HG03457 (cell line): Measurements from ENCODE around the gene MRPL38.

Experiments
- ATAC-seq: cut with Tn5 transposase; IDR thresholded peaks from one replicate; pipeline ENCODE4 v1.9.1; 2021; ENCODE audit warnings: moderate number of reproducible peaks; ENCODE audit not compliant: unreplicated experiment

The MRPL38 gene

DNA sequence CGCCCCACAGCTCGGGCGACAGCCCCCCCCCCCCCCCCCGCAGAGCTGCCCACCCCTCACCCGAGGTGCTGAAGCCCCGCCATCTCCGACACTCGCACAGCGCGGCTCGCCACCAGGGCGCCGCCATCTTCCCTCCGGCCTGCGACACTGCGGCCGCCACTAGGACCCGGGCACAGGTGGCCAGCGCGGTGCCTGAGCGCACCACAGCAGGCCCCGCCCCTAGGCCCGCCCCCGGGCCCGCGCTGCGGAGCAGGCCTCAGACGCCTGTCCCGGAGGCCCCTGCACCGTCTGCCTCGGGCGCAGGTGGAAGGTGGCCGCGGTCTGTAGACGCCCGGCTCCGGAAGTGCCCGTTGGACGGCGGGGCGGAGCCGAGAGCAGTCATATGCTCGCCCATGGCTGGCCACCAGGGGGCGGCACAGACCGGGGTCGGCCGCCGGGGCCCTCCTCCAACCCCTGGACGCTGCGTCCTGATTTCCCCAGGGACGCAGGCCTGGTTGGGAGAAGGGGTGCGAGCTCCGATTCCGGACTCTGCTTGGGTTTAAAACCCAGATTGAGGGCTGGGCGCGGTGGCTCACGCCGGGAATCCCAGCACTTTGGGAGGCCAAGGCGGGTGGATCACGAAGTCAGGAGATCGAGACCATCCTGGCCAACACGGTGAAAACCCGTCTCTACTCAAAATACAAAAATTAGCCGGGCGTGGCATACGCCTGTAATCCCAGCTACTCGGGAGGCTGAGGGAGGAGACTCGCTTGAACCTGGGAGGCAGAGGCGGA lies at the start of gene MRPL38:
TSS of gene MRPL38 (minus strand) at position 136 of the 773 bp plus-strand sequence. CDS start at position 127, 9 bp downstream.
- peak; percentile 85 for ATAC-seq

- ATAC-seq: no peak
Measured at GRCh38 chr17:75950855-75951554, 46.3 kb upstream of the MRPL38 start.

DNA sequence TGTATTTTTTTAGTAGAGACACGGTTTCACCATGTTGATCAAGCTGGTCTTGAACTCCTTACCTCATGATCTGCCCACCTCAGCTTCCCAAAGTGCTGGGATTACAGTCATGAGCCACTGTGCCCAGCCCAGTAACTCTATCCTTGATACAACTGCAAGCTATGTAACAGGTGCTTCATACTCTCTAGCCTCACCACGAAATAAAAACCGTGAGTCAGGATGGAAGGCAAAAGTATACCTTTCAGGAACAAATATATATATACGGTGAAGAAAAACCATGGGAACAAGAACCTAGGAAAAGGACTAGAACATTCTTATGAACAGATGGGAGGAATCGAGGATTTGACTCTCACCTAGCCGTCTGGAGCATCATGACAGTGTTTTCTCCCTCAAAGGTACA lies 45.7 kb upstream of the MRPL38 start:
- ATAC-seq: no peak

DNA sequence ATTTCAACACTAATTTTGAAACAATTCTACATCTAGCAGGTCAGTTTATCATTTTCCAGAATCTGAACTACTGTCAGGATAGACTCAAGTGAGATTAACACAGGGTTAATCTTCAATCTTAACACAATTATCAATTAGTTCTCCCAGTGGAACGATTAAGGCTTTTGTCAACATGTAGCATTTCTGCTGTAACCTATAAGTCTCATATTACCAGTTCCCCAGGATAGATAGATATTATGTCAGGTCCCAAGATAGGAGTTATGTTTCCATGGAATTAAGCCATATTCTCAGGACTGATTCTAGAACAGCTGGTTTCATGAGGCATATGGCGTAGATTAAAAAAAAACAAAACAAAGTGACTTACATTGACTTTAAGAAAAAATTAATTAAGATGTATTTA lies 40.5 kb upstream of the MRPL38 start:
- ATAC-seq: no peak

DNA sequence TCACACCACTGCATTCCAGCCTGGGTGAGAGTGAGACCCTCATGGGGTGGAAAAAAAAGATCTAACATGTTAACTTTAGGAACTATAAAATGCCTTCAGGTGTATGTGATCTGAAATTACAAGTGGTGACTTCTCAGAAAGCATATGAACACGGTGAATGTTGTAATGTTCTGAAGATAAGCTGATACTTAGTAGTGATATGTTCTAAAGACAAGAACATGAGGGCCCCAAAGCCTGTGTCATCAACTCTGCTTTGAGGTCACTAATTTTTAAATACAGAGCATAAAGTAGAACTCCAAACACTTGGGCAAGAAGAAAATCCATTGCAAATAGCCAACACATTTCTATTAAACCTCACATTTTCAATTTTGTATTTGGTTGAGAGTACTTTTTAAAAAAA lies 38.8 kb upstream of the MRPL38 start:
- ATAC-seq: no peak

DNA sequence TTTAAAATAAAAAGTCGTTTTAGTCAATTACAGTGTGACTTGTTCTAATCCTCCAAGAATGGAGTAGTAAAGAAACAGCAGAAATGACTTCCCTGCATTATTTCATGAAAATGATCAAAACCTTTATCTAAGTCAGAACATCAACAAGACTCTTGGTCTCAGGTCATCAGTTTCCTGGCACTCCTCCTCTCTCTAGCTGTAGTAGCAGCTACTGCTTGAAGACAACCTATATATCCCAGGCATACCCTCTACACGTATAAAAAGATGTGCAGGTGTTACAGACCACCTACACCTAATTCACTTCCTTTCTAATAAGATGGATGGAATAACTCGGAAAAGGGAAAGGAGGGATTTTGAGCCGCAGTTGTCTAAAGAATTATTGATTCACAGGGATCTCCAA lies 37.8 kb upstream of the MRPL38 start:
- ATAC-seq: no peak

DNA sequence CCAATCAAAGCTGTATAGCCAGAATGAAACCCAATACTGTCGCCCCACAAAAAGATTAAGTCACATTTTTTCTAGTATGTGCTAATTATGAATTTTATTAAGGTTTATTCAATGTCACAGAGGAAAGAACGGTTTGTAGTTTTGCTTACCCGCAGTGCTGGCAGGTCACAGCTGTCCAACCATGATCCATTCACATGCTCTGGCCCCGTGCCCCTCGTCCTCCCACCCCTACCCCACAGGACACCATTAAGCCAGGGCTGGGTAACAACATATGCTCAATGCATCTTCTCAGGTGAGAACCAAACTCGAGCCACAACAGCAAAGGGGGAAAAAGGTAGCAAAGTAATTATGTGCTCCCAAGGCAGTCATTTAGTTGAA lies 36.7 kb upstream of the MRPL38 start:
- ATAC-seq: no peak

GRCh38 chr17:75940727-75941441 lies 36.2 kb upstream of the MRPL38 start, which contains the start of gene FBF1:
Gene FBF1, minus strand, starts transcription at chr17:75941042. Its CDS starts 2,893 bp downstream, at chr17:75938149.
- peak; percentile 83 for ATAC-seq

- ATAC-seq: no peak
Measured at GRCh38 chr17:75937652-75938051, 33.0 kb upstream of the MRPL38 start.

DNA sequence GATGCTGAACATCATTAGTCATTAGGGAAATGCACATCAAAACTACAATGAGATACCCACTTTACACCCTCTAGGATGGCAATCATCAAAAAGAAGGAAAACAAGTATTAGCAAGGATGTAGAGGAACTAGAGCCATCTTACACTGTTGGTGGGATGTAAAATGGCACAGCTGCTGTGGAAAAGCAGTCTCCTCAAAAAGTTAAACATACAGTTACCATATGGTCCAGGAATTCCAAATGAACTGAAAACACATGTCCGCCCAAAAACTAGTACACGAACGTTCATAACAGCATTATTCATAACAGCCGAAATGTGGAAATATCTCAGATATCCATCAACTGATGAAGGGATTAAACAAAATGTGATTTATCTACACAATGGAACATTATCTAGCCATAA lies 29.1 kb upstream of the MRPL38 start:
- ATAC-seq: no peak

DNA sequence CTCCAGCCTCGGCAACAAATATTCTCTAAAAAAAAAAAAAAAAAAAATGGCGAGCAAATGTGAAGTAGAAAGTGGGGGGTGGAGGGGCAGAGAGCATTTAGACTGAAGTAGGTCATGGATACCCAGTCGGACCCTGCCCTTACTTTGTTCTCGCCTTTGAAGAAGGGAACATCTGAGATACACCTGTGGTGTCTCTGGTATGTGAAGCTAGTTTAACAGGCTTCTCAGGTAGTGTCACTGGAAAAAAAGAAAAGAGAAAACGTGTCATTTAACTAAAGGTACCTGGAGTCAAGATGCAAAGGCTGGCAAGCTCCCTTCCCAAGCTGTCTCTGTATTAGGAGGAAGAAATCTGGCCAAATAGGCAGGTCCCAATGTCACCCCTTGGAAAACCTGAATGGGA lies 28.2 kb upstream of the MRPL38 start:
- ATAC-seq: no peak

DNA sequence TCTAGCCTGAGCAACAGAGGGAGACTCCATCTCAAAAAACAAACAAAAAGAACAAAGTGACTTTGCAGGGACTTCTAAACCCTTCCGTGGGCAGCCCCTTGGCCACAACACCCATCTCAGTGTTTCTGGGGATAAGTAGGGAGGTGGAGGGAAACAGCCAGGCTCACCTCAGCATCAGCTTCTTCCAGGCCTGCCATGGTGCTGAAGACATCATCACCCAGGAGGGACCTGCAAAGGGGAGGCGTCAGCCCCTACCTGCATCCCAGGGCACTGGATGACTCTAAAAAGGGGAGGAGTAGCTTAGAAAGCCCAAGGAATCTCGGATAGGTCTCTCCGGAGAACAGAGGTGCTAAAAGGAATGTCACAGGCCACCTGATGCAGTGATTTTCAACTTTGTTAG lies 26.4 kb upstream of the MRPL38 start:
- no peak for ATAC-seq

- ATAC-seq: no peak
Measured at GRCh38 chr17:75927286-75927922, 22.7 kb upstream of the MRPL38 start.

DNA sequence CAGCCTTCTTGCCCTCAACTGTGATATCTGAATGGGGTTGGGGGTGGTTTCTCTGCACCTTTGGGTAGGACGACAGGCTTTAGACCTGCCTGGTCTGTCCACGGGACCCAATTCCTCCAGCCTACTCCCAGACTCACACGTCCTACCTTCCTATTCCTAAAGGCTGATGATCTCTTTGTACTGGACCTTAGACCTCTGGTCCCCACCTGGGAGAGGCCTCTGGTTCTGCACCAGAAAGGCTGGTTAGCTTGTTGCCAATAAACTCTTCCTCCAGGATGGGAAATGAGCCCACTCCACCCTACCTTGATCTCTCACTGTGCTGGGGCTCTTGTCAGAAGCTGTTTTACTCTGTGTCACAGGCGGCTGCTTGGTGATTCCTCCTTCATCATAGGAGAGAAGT lies 21.8 kb upstream of the MRPL38 start:
- ATAC-seq: no peak

GRCh38 chr17:75925912-75926311 lies 21.2 kb upstream of the MRPL38 start:
- ATAC-seq: no peak

DNA sequence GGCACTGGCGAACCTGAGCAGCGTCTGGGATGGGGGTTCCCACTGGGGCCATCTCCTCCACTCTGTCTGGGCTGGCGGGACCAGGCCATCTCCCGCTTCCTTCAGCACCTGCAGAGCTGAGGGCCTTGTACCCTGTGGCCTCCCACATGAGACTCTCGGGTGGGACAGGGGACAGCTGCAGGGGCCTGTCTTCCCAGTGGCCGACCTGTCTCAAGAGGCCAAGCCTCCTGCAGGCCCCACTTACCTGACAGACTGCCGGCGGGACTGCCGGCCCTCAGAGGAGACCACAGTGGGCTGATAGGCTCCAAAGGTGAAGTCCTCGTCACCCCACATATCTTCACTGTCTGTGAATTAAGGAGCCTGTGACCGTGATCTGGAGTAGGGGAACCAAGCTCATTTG lies 20.4 kb upstream of the MRPL38 start:
- ATAC-seq: no peak

DNA sequence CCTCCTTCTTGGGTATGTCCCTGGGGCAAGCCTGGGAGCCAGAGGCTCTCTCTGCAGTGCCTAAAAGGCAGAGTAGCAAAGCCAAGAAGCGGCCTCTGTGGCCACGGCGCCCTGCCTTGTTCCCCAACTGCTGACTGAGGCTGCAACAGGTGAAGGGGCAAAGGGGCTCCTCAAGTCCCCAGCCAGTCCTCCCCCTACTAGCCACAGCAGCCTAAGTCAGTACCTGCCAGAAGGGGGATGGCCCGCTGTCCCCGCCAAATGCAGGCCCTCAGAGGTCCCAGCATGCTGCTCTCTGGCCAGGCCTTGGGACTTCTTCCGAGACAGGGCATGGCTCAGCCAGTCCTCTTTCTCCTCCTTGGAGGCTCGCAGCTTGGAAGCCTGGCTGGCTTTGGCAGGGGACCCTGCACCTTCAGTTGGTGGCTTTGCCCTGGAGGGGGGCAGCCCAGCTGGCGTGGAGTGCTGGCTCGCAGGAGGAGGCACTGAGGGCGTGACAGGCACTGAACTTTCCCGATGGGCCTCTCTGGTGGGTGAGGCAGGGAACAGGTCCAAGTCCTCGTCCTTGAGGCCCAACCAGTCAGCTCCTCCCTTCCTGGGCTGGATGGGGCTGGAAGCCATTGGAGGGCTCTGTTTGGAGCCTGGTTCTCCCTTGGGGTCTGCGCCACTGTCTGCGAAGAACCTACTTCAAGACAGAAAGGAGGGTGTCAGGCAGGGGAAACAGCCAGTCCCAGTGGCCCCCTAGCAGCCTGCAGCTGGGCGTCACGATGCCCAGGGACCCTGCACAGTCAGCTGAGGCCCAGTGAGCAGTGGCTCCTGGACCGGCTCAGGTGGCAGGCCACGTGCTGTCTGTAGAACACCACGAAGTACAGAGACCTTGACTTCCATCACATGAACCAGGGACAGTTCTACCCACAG lies 18.5 kb upstream of the MRPL38 start:
- no peak for ATAC-seq

- ATAC-seq: no peak
Measured at GRCh38 chr17:75922173-75922961, 17.7 kb upstream of the MRPL38 start.

- no peak for ATAC-seq
Measured at GRCh38 chr17:75921596-75921995, 16.9 kb upstream of the MRPL38 start.
